K562 (cell line): ENCODE data around the gene MRAP2. TPM values are rescaled to one million over a fixed set of nuclear protein-coding genes. Genes with fewer than 3 reads are reported as not detected.

Experiments used
- ATAC-seq: fragments of 200-7000 bp; cut with Tn5 transposase; 3 replicates; pipeline ENCODE4 v1.9.1; 2020; ENCODE audit warnings: moderate library complexity
- BruUV-seq: library from RNA; stranded (reverse); fragments of 400-500 nt; replicated peaks from 2 replicates; lab custom pipeline; 2021; lab: Mats Ljungman, UMichigan
- CTCF ChIA-PET: fragments of 300-600 bp; formaldehyde crosslinking; extraction: SDS; loops from one replicate; lab custom pipeline; 2021; ENCODE audit warnings: low intra/inter-chr PET ratio; lab: Yijun Ruan, JAX
- POLR2A ChIA-PET: fragments of 300-600, 350-650 bp; sonication (Branson Sonifier 250); formaldehyde crosslinking; extraction: SDS; loops from one replicate; lab custom pipeline; 2021; ENCODE audit warnings: antibody characterized with exemption, inconsistent platforms; lab: Yijun Ruan, JAX
- DNase-seq, 4 experiments: peaks; one replicate each; pipeline versions ENCODE4 v3.0.0 to v3.0.0-alpha.2; 2011 to 2018; ENCODE audit warnings: low spot score in 3 of 4, mixed read lengths in 3 of 4; ENCODE audit errors: extremely low read depth in 1 of 4
- FAIRE-seq: peaks from 2 replicates; lab custom pipeline; 2011; peaks lifted over from hg19 to GRCh38; lab: Jason Lieb, UNC
- H2AFZ ChIP-seq: 2 replicates; pipeline ENCODE4 v1.6.0; 2011; ENCODE audit warnings: low read depth, low read length, control low read depth, inconsistent platforms
- H3K27ac ChIP-seq: fragments of 200-600 bp; 3 replicates; pipeline ENCODE4 v1.8.0; 2011; ENCODE audit warnings: low read depth, mild to moderate bottlenecking, control low read depth, inconsistent platforms, low read length, moderate library complexity, mixed read lengths; ENCODE audit errors: extremely low read depth
- H3K27me3 ChIP-seq, 2 experiments: fragments of 300-600 bp in 1 of 2; 2 replicates in 1 of 2; 3 replicates in 1 of 2; pipeline versions ENCODE4 v1.6.0 to v1.8.0; 2011; ENCODE audit warnings: inconsistent platforms in 2 of 2, low read length in 2 of 2, mild to moderate bottlenecking in 1 of 2, mixed read lengths in 1 of 2, moderate library complexity in 1 of 2; ENCODE audit not compliant: control insufficient read depth in 2 of 2, insufficient read depth in 2 of 2
- H3K36me3 ChIP-seq: fragments of 300-600 bp; 3 replicates; pipeline ENCODE4 v1.8.0; 2011; ENCODE audit warnings: mild to moderate bottlenecking, low read length, inconsistent platforms; ENCODE audit not compliant: control insufficient read depth, insufficient read depth
- H3K4me1 ChIP-seq, 2 experiments: fragments of 200-600 bp in 1 of 2; replicated peaks in 1 of 2; 2 replicates in 1 of 2; 3 replicates in 1 of 2; pipeline versions ENCODE4 v1.5.1 to v1.8.0; 2011; ENCODE audit warnings: inconsistent platforms in 2 of 2, low read length in 2 of 2, mild to moderate bottlenecking in 1 of 2, mixed read lengths in 1 of 2, moderate library complexity in 1 of 2; ENCODE audit not compliant: control insufficient read depth in 2 of 2, insufficient read depth in 2 of 2
- H3K4me2 ChIP-seq: 2 replicates; pipeline ENCODE4 v1.6.1; 2011; ENCODE audit warnings: low read length, control low read depth, inconsistent platforms, mixed read lengths; ENCODE audit not compliant: insufficient read depth
- H3K4me3 ChIP-seq: fragments of 200-600 bp; sonication (generic), shearing (Covaris generic); 2 replicates; pipeline ENCODE4 v1.5.1; 2016; ENCODE audit warnings: control low read depth, inconsistent platforms
- H3K79me2 ChIP-seq: fragments of 200-600 bp; 3 replicates; pipeline ENCODE4 v1.8.0; 2011; ENCODE audit warnings: low read length, inconsistent platforms; ENCODE audit not compliant: control insufficient read depth, insufficient read depth
- H3K9ac ChIP-seq, 2 experiments: 2 replicates each; pipeline versions ENCODE4 v1.6.0 to v1.6.1; 2011; ENCODE audit warnings: low read depth in 2 of 2, low read length in 2 of 2, control low read depth in 1 of 2, inconsistent platforms in 1 of 2, mild to moderate bottlenecking in 1 of 2, mixed read lengths in 1 of 2; ENCODE audit not compliant: insufficient read depth in 1 of 2
- H3K9me1 ChIP-seq: one replicate; pipeline ENCODE4 v1.6.0; 2011; ENCODE audit warnings: inconsistent platforms, mild to moderate bottlenecking, low read length, moderate library complexity; ENCODE audit not compliant: control insufficient read depth, insufficient read depth
- H3K9me3 ChIP-seq: replicated peaks from 2 replicates; pipeline ENCODE4 v1.5.1; 2011; ENCODE audit warnings: low read depth, low read length, inconsistent platforms; ENCODE audit not compliant: control insufficient read depth, insufficient read depth
- H4K20me1 ChIP-seq: replicated peaks from 2 replicates; pipeline ENCODE4 v1.6.1; 2011; ENCODE audit warnings: low read length, inconsistent platforms, mixed read lengths; ENCODE audit not compliant: control insufficient read depth, insufficient read depth
- CLOCK ChIP-seq: fragments of 250-450 bp; sonication (Bioruptor Pico); IDR thresholded peaks from 2 replicates; pipeline ENCODE4 v1.4.0; 2020; ENCODE audit warnings: mild to moderate bottlenecking, moderate library complexity, borderline replicate concordance
- FOXJ3 ChIP-seq: sonication (generic); formaldehyde crosslinking; IDR thresholded peaks from 2 replicates; pipeline ENCODE4 v1.4.0; 2020; ENCODE audit warnings: mild to moderate bottlenecking, missing genetic modification reagents
- HMG20B ChIP-seq: fragments of 250-450 bp; sonication (Bioruptor Pico); IDR thresholded peaks from 2 replicates; pipeline ENCODE4 v1.5.0; 2021; ENCODE audit warnings: mild to moderate bottlenecking
- MLX ChIP-seq, 2 experiments: fragments of 450-650 bp in 1 of 2; sonication (generic) in 1 of 2; formaldehyde crosslinking; conservative IDR thresholded peaks; 2 replicates each; pipeline versions ENCODE4 v1.4.0 to v1.8.1; 2020 to 2022; ENCODE audit warnings: mild to moderate bottlenecking in 1 of 2, missing genetic modification reagents in 1 of 2
- POLR3G ChIP-seq: IDR thresholded peaks from 2 replicates; pipeline ENCODE4 v1.6.1; 2011; ENCODE audit not compliant: insufficient read length, insufficient replicate concordance; ENCODE audit errors: extremely low read depth
- PPARD ChIP-seq: fragments of 250-450 bp; sonication (Bioruptor Pico); IDR thresholded peaks from 2 replicates; pipeline ENCODE4 v1.8.0; 2022; ENCODE audit warnings: inconsistent platforms, mild to moderate bottlenecking, moderate library complexity
- TCF7 ChIP-seq: sonication (generic); IDR thresholded peaks from 2 replicates; pipeline ENCODE4 v1.6.1; 2016; ENCODE audit warnings: antibody characterized with exemption, borderline replicate concordance
- TFE3 ChIP-seq: fragments of 450-650 bp; formaldehyde crosslinking; IDR thresholded peaks from 2 replicates; pipeline ENCODE4 v1.4.0; 2020; ENCODE audit warnings: mild to moderate bottlenecking, mixed read lengths
- USF2 ChIP-seq: sonication (generic); formaldehyde crosslinking; IDR thresholded peaks from 2 replicates; pipeline ENCODE4 v1.5.0; 2020; ENCODE audit warnings: missing genetic modification reagents
- ZBTB33 ChIP-seq: sonication (generic); formaldehyde crosslinking; IDR thresholded peaks from 2 replicates; pipeline ENCODE4 v1.8.1; 2023; ENCODE audit warnings: mild to moderate bottlenecking, missing genetic modification reagents
- ZNF143 ChIP-seq: sonication (generic); formaldehyde crosslinking; IDR thresholded peaks from 2 replicates; pipeline ENCODE4 v1.9.0; 2022; ENCODE audit warnings: mild to moderate bottlenecking, missing genetic modification reagents
- ZNF639 ChIP-seq, 2 experiments: fragments of 200-800 bp in 1 of 2; sonication (Bioruptor generic) in 1 of 2; sonication (generic) in 1 of 2; formaldehyde crosslinking in 1 of 2; IDR thresholded peaks in 1 of 2; conservative IDR thresholded peaks in 1 of 2; 2 replicates each; pipeline versions ENCODE4 v1.5.0 to v1.6.1; 2016 to 2020; ENCODE audit warnings: missing compliant biosample characterization in 1 of 2, missing genetic modification characterization in 1 of 2, missing genetic modification reagents in 1 of 2
- ZNF717 ChIP-seq: fragments of 250-450 bp; sonication (Bioruptor Pico); IDR thresholded peaks from 2 replicates; pipeline ENCODE4 v1.5.0; 2021
- in situ Hi-C: fragments of 300-500 bp; cut with MboI; formaldehyde crosslinking; loops from 4 replicates; pipeline ENCODE4 v1.15.0; 2018; ENCODE audit warnings: inconsistent platforms, mixed read lengths
- intact Hi-C: fragments of 100-400 bp; cut with micrococcal nuclease; formaldehyde crosslinking; loops from 2 replicates; pipeline ENCODE4 v1.14.2; 2022
- polyA plus RNA-seq, 8 experiments: library from polyadenylated mRNA; depleted of rRNA in 4 of 8; stranded (reverse) in 5 of 8; unstranded in 3 of 8; fragments of >200 nt; fragmentation: Nextera tagmentation in 2 of 8; fragmentation: Illumina TruSeq in 1 of 8; extraction: Ambion mirVana in 2 of 8; extraction: Trizol in 1 of 8; gene quantifications; 2 replicates each; pipeline versions ENCODE4 v1.2.1 to v1.2.3, GENCODE V29; 2011 to 2014; ENCODE audit warnings: inconsistent platforms in 1 of 8, missing spikeins in 1 of 8
- total RNA-seq, 7 experiments: library from RNA; depleted of rRNA in 6 of 7; stranded (reverse); fragments of >200 nt in 6 of 7; fragmentation: Illumina TruSeq in 2 of 7; extraction: Trizol in 2 of 7; gene quantifications; 2 replicates each; pipeline versions ENCODE4 v1.2.1 to v1.2.3, GENCODE V29; 2011 to 2021; ENCODE audit warnings: low replicate concordance in 1 of 7

Gene MRAP2
- total and polyA plus RNA-seq, 9 of the 15 experiments (the other 6 are each of a cell fraction or from before 2014, with no cell fraction given): 5.9 to 38.9 (median 9.3) TPM

GRCh38 chr6:84107495-84107894 lies 73.9 kb downstream of the MRAP2 start:
- BruUV-seq: no TSS peak
- Histone ChIP-seq H2AFZ (no peak overlapping the region), H3K9ac (no peak overlapping the region), H3K36me3 (no peaks in the 10 kb centered on the region), H3K27me3 (no peaks in the 10 kb centered on the region), H3K4me2 (no peak overlapping the region), H3K4me1 (no peaks in the 10 kb centered on the region), H3K9me1 (no peaks in the 10 kb centered on the region), H3K4me3 (no peak overlapping the region), H3K79me2 (no peaks in the 10 kb centered on the region), H3K27ac (no peak overlapping the region), H3K9me3 (peaks cover 4% of the 10 kb centered on the region; the same call in 1 of the 2 replicates), H4K20me1 (no peaks in the 10 kb centered on the region)
- in situ Hi-C loops: no loop called here
- FAIRE-seq (no peak), DNase-seq (no peak), ATAC-seq (no peak)
- ChIA-PET CTCF (no interaction called here), POLR2A (interaction anchor here (0.6 kb wide), 1 partner anchor 788 kb away, joined by 3 read pairs; no protein-coding TSS in a partner anchor)
- intact Hi-C loops: no loop called here
- TF ChIP-seq CLOCK (CRISPR knock-in tag) (no peak), ZNF717 (CRISPR knock-in tag) (no peak), TFE3 (CRISPR knock-in tag) (no peak), FOXJ3 (CRISPR knock-in tag) (no peak), ZNF143 (no peak), TCF7 (no peak), MLX (CRISPR knock-in tag; conservative IDR thresholded peaks at IDR 0.05) (no peak), POLR3G (no peak), PPARD (CRISPR knock-in tag) (no peak), ZNF639 (CRISPR knock-in tag; conservative IDR thresholded peaks at IDR 0.05 in 1 of 2, IDR thresholded peaks at IDR 0.05 in 1 of 2) (no peak), USF2 (CRISPR knock-in tag) (no peak), HMG20B (no peak), ZBTB33 (no peak)
